ENCODE data around the gene TRIM71. TPM values are rescaled to one million over a fixed set of nuclear protein-coding genes. Genes with fewer than 3 reads are reported as not detected.
A peak's percentile ranks its signal among the peaks of the same experiment; 100 is the strongest.
"Not testable (repeated sequence)": the region's sequence is repeated elsewhere in the genome, so short reads cannot be mapped to it uniquely, and the experiment has no call there.

TRIM71 gene
- polyA plus RNA-seq, 10 donors, result 0.12 to 0.76 (median 0.17) TPM

DNA sequence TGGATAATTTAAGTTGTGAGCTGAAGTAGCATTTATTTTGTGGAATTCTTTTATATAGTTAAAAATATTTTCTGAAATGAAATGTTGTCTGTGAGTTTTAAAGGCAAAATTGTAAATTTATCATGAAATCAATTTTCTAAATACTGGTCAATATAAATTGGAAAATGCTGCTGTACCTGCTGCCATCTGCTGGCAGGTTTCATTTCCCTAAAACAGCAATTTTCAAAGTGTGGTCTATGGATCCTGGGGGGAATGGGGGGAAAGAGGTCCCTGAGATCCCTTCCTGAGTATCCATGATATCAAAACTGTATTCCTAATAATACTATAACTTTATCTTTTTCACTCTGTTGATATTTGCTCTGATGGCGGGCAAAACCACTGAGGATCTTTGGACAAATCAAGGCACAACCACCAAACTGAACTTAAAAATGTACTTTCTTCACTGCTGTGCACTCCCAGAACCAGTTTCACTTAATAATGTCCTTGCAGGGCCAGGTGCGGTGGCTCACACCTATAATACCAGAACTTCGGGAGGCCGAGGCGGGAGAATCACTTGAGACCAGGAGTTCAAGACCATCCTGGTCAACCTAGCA is 116.4 kb downstream of the TRIM71 start:
- DNase-seq, result peak in 2 of 3 donors; percentile 17 to 46

DNA sequence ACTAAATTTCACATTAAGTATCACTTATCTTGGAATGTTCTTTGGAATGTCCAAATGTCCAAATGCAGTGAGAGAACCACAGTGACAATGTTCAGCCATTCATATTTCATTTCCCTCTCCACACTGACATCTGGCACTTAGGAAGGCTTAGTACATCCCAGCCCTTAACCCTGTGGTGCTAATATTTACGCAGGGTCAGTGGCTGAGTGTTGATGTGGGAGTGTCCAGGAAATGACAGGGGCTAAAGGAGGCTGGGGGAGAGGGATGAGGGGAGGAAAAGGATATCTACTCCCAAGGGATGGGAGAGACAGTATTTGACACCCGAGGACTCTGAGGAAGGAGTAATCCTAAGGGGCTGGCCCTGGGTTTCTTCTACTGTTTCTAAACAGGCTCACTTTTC is 119.5 kb downstream of the TRIM71 start:
- DNase-seq, result no peak

DNA sequence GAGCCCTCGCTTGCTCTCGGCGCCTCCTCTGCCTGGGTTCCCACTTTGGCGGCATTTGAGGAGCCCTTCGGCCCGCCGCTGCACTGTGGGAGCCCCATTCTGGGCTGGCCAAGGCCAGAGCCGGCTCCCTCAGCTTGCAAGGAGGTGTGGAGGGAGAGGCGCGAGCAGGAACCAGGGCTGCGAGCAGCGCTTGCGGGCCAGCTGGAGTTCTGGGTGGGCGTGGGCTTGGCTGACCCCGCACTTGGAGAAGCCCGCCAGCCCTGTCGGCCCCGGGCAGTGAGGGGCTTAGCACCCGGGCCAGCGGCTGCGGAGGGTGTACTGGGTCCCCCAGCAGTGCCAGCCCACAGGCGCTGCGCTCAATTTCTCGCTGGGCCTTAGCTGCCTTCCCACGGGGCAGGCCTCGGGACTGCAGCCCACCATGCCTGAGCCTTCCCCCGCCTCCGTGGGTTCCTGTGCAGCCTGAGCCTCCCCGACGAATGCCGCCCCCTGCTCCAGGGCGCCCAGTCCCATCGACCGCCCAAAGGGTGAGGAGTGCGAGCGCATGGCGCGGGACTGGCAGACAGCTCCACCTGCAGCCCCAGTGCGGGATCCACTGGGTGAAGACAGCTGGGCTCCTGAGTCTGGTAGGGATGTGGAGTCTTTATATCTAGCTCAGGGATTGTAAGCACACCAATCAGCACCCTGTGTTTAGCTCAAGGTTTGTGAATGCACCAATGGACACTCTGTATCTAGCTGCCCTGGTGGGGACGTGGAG is 121.9 kb downstream of the TRIM71 start:
- not testable (repeated sequence) for DNase-seq

DNA sequence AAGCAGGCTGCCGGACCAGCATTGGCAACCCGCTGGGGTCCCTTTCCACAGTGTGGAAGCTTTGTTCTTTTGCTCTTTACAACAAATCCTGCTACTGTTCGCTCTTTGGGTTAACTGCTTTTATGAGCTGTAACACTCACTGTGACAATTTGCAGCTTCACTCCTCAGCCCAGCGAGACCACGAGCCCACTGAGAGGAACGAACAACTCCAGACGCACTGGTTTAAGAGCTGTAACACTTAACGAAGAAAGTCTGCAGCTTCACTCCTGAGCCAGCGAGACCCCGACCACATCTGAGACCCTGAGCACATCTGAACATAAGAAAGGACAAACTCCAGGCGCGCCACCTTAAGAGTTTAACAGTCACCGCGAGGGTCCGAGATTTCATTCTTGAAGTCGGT is 122.9 kb downstream of the TRIM71 start:
- no peak for DNase-seq

DNA sequence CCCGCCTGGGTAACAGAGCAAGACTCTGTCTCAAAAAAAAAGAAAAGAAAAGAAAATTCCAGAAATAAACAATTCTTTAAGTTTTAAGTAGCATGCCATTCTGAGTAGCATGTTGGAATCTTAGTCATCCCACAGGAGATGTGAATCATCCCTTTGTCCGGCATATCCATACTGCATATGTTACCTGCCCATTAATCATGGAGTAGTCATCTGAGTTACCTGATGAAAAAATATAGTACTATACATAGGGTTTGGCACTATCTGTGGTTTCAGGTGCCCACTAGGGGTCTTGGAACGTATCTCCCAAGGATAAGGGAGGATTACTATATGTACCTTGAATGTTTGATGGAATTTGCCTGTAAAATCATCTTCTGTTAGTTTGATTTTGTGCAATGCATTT is 127.3 kb downstream of the TRIM71 start:
- DNase-seq, result no peak

DNA sequence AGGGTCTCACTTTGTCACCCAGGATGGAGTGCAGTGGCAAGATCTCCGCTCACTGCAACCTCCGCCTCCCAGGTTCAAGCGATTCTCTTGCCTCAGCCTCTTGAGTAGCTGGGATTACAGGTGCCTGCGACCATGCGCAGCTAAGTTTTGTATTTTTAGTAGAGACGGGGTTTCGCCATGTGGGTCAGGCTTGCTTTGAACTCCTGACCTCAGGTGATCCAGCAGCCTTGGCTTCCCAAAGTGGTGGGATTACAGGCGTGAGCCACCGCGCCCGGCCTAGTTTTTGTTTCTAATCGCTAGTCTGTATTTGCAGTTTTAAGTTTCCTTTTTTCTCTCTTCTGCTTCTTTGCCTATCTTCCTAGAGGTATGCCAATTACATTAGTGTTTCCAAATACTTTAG is 127.8 kb downstream of the TRIM71 start:
- DNase-seq, result not testable (repeated sequence)

DNA sequence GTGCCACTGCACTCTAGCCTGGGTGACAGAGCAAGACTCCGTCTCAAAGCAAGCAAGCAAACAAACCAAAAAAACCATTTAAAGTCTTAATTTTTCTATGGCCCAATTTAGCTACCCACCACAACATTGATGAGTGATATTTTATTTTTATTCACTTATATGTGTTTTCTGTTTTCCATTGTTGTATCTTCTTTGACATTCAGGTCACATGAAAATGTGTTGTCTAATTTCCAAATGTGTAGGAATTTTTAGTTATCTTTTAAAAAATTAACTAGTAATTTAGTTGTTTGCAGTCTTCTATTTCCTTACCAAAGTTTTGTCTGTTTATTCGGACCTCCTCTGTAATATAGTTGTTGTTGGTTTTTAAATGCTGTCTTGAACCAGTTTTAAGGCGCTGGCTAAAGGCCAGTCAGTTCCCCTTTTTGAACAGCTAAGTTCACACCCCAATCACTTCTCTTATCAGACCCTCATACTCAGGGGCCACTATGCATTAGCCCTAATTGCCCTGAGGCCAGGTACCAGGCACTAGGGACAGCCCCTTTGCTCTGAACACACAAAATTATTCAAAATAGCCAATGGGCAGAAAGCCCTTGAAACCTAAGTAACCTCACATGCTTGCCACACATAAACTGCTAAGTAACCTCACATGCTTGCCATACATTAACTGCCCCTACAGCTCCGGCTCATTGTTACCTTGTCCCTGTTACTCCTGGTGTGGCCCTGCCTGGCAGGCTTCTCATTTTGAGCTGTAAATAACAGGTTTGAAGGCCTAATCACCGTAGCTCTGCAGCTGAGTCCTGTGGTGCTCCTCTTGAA is 129.4 kb downstream of the TRIM71 start:
- no peak for DNase-seq

Other genes starting within 250 kb of the TRIM71 start
- 10 to 100 TPM; 28.4 to 38.7 (median 32.2) TPM for gene DYNC1LI1, start 247.1 kb upstream of the TRIM71 start, polyA plus RNA-seq (ENCODE audit: insufficient read length in 10 of 10)
- 10 to 100 TPM; 18.2 to 35.0 (median 25.9) TPM for gene CNOT10, start 132.8 kb upstream of the TRIM71 start, polyA plus RNA-seq (ENCODE audit: insufficient read length in 10 of 10)
- gene CCR4, start 133.6 kb downstream of the TRIM71 start, polyA plus RNA-seq (ENCODE audit: insufficient read length in 10 of 10), result 1 to 10 TPM in 1 of 10 donors, under 1 TPM in 8, not detected in 1; 0.07 to 1.3 (median 0.10) TPM